ENCODE measurements around the gene EAPP.
"Not testable (repeated sequence)": the region's sequence is repeated elsewhere in the genome, so short reads cannot be mapped to it uniquely, and the experiment has no call there.

EAPP gene

GRCh38 chr14:34538096-34538495 lies 1.4 kb downstream of the EAPP start:
- DNase-seq (ENCODE audit: low spot score) = not testable (repeated sequence)

- DNase-seq (ENCODE audit: low spot score) = no peak
Observed at GRCh38 chr14:34537677-34538009, 1.9 kb downstream of the EAPP start.

- no peak for DNase-seq (ENCODE audit: low spot score)
Observed at GRCh38 chr14:34536951-34537676, 2.4 kb downstream of the EAPP start.

- no peak for DNase-seq (ENCODE audit: low spot score)
Observed at GRCh38 chr14:34527591-34527990, 11.9 kb downstream of the EAPP start.

GRCh38 chr14:34524216-34524615 lies 15.3 kb downstream of the EAPP start:
- not testable (repeated sequence) for DNase-seq (ENCODE audit: low spot score)

- no peak for DNase-seq (ENCODE audit: low spot score)
Observed at GRCh38 chr14:34522496-34522895, 17.0 kb downstream of the EAPP start.

GRCh38 chr14:34521071-34521470 lies 18.4 kb downstream of the EAPP start:
- DNase-seq (ENCODE audit: low spot score) = not testable (repeated sequence)

GRCh38 chr14:34520304-34520970 lies 19.1 kb downstream of the EAPP start:
- not testable (repeated sequence) for DNase-seq (ENCODE audit: low spot score)

GRCh38 chr14:34507884-34508283 lies 31.6 kb downstream of the EAPP start:
- no peak for DNase-seq (ENCODE audit: low spot score)

GRCh38 chr14:34507459-34507858 lies 32.0 kb downstream of the EAPP start:
- DNase-seq (ENCODE audit: low spot score) = no peak

- DNase-seq (ENCODE audit: low spot score) = not testable (repeated sequence)
Observed at GRCh38 chr14:34505124-34505491, 34.4 kb downstream of the EAPP start.

GRCh38 chr14:34504027-34504426 lies 35.5 kb downstream of the EAPP start:
- not testable (repeated sequence) for DNase-seq (ENCODE audit: low spot score)

GRCh38 chr14:34502545-34503225 lies 36.8 kb downstream of the EAPP start:
- DNase-seq (ENCODE audit: low spot score) = no peak

GRCh38 chr14:34502001-34502400 lies 37.5 kb downstream of the EAPP start:
- DNase-seq (ENCODE audit: low spot score) = no peak

GRCh38 chr14:34501004-34501580 lies 38.4 kb downstream of the EAPP start:
- no peak for DNase-seq (ENCODE audit: low spot score)

GRCh38 chr14:34498684-34499412 lies 40.7 kb downstream of the EAPP start:
- no peak for DNase-seq (ENCODE audit: low spot score)

- DNase-seq (ENCODE audit: low spot score) = peak; percentile 71
Observed at GRCh38 chr14:34496679-34497513, 42.6 kb downstream of the EAPP start.

GRCh38 chr14:34496007-34496678 lies 43.4 kb downstream of the EAPP start:
- no peak for DNase-seq (ENCODE audit: low spot score)

- no peak for DNase-seq (ENCODE audit: low spot score)
Observed at GRCh38 chr14:34489324-34489723, 50.2 kb downstream of the EAPP start.

- no peak for DNase-seq (ENCODE audit: low spot score)
Observed at GRCh38 chr14:34488528-34488927, 51.0 kb downstream of the EAPP start.

GRCh38 chr14:34484726-34485125 lies 54.8 kb downstream of the EAPP start:
- DNase-seq (ENCODE audit: low spot score) = no peak

All from globus pallidus (tissue), 1 donor.